HepG2 (cell line): ENCODE results near the gene GJD3.

Experiments
- CHD4 ChIP-seq: fragments of 200-600 bp; sonication (generic); IDR thresholded peaks from 2 replicates; pipeline ENCODE4 v1.7.0; 2017; ENCODE audit warnings: mild to moderate bottlenecking, low read length, borderline replicate concordance
- FOXA1 ChIP-seq, 2 experiments: fragments of 450-650 bp in 1 of 2; sonication (generic) in 1 of 2; formaldehyde crosslinking in 1 of 2; IDR thresholded peaks; 2 replicates each; pipeline versions ENCODE4 v1.4.0 to v1.6.1; 2016 to 2020; ENCODE audit warnings: missing genetic modification reagents in 1 of 2
- JUND ChIP-seq: sonication (generic); formaldehyde crosslinking; IDR thresholded peaks from 2 replicates; pipeline ENCODE4 v1.8.0; 2022; ENCODE audit warnings: mild to moderate bottlenecking, missing genetic modification reagents
- KDM1A ChIP-seq: IDR thresholded peaks from 2 replicates; pipeline ENCODE4 v1.6.1; 2016; ENCODE audit warnings: missing compliant biosample characterization
- RELA ChIP-seq: sonication (generic); formaldehyde crosslinking; IDR thresholded peaks from 2 replicates; pipeline ENCODE4 v1.4.0; 2020; ENCODE audit warnings: missing genetic modification reagents
- ZBTB10 ChIP-seq: sonication (generic); formaldehyde crosslinking; IDR thresholded peaks from 2 replicates; pipeline ENCODE4 v1.4.0; 2020; ENCODE audit warnings: missing genetic modification reagents, borderline replicate concordance
- ZNF260 ChIP-seq: sonication (generic); formaldehyde crosslinking; IDR thresholded peaks from 2 replicates; pipeline ENCODE4 v1.4.0; 2020; ENCODE audit warnings: missing genetic modification reagents, low read depth, mild to moderate bottlenecking, borderline replicate concordance
- ZNF468 ChIP-seq: sonication (generic); formaldehyde crosslinking; IDR thresholded peaks from 2 replicates; pipeline ENCODE4 v1.8.0; 2022; ENCODE audit warnings: mild to moderate bottlenecking, moderate library complexity, missing genetic modification reagents
- ZNF891 ChIP-seq: sonication (generic); formaldehyde crosslinking; IDR thresholded peaks from 2 replicates; pipeline ENCODE4 v1.5.0; 2020; ENCODE audit warnings: mild to moderate bottlenecking, missing genetic modification reagents
- TF ChIP-seq, protein P1 (sequence below): sonication (generic); formaldehyde crosslinking; IDR thresholded peaks from 2 replicates; pipeline ENCODE4 v1.5.0; 2020; ENCODE audit warnings: mild to moderate bottlenecking, missing genetic modification reagents, moderate library complexity

DNA sequence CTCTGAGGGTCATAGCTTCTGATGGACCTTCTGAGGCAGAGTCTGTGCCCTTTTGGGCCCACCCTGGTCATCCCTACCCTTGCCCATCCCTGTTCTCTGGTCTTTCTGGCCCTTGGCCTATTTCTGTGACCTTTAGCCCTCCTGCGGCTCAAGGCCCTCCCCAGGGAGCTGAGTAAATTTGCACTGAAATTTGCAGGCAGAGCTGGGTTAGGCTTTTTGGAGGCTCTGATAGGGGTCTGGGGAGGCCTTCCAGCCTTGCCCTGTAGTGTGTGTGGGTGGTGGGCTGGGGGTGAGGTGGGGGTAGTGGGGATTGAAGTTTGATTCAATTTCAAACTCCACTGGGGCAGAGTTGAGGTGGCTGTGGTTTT is 37.7 kb downstream of the GJD3 start:
- TF ChIP-seq JUND (CRISPR knock-in tag) (no peak), FOXA1 (IDR thresholded peaks at IDR 0.05) (no peak), FOXA1 (CRISPR knock-in tag; IDR thresholded peaks at IDR 0.05) (peak; percentile 44; the same call in 1 of the 2 replicates), KDM1A (CRISPR knock-in tag) (no peak), CHD4 (no peak), ZNF260 (CRISPR knock-in tag) (no peak), ZBTB10 (CRISPR knock-in tag) (no peak), RELA (CRISPR knock-in tag) (no peak), ZNF468 (CRISPR knock-in tag) (no peak), ZNF891 (CRISPR knock-in tag) (0 out of 2 replicates have a peak, but pooled peaks have one; percentile 27)
- TF ChIP-seq, protein P1, sequence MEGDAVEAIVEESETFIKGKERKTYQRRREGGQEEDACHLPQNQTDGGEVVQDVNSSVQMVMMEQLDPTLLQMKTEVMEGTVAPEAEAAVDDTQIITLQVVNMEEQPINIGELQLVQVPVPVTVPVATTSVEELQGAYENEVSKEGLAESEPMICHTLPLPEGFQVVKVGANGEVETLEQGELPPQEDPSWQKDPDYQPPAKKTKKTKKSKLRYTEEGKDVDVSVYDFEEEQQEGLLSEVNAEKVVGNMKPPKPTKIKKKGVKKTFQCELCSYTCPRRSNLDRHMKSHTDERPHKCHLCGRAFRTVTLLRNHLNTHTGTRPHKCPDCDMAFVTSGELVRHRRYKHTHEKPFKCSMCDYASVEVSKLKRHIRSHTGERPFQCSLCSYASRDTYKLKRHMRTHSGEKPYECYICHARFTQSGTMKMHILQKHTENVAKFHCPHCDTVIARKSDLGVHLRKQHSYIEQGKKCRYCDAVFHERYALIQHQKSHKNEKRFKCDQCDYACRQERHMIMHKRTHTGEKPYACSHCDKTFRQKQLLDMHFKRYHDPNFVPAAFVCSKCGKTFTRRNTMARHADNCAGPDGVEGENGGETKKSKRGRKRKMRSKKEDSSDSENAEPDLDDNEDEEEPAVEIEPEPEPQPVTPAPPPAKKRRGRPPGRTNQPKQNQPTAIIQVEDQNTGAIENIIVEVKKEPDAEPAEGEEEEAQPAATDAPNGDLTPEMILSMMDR (CRISPR knock-in tag) = no peak
